NT2/D1 (cell line): ENCODE measurements around the gene BBS9.

Source experiments
- SUZ12 ChIP-seq: IDR thresholded peaks from 2 replicates; pipeline ENCODE4 v1.6.1; 2011; ENCODE audit not compliant: insufficient read length, insufficient read depth; ENCODE audit errors: extremely low read depth
- YY1 ChIP-seq: IDR thresholded peaks from 2 replicates; pipeline ENCODE4 v1.6.1; 2011; ENCODE audit not compliant: insufficient read length, insufficient read depth
- ZNF274 ChIP-seq: IDR thresholded peaks from 2 replicates; pipeline ENCODE4 v1.6.1; 2011; ENCODE audit warnings: mild to moderate bottlenecking, low read depth, low read length

DNA sequence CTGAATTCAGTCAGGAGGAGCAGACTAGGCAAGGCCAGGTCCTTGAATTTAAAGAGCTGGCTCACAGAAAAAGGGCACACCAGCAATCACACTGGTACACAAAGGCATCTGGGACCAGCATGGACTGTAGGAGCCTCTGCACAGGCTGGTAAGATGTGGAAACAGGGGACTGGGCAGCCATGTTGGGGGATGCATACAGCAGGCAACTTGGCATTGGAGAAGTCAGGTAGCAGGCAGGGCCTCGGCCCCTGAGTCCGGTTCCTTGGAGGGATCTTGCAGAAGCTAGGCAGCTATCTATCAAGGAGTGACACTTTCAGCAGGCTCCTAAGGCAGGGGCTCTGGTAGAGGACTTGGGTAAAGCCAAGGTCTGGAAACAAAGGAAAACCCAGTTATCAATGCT lies 399.7 kb downstream of the BBS9 start:
- TF ChIP-seq ZNF274 (no peak), YY1 (no peak), SUZ12 (no peak)
